Coronary artery (tissue), 2 donors: ENCODE measurements around the gene FAM78B.
A peak's percentile ranks its signal among the peaks of the same experiment; 100 is the strongest.

Experiments used
- DNase-seq: peaks from one replicate; pipeline ENCODE4 v3.0.0-alpha.2; 2017; ENCODE audit warnings: low spot score
- H3K27ac ChIP-seq, 2 donors: fragments of 200-600 bp; sonication (generic); one replicate each; pipeline ENCODE4 v1.5.1; 2016 to 2019
- H3K4me3 ChIP-seq: fragments of 200-600 bp; sonication (generic); 2 replicates; pipeline ENCODE4 v1.5.1; 2016; ENCODE audit warnings: mild to moderate bottlenecking, moderate library complexity
- CTCF ChIP-seq: fragments of 200-600 bp; sonication (generic); IDR thresholded peaks from one replicate; pipeline ENCODE4 v1.5.1; 2019; ENCODE audit warnings: antibody characterized with exemption

Gene FAM78B

DNA sequence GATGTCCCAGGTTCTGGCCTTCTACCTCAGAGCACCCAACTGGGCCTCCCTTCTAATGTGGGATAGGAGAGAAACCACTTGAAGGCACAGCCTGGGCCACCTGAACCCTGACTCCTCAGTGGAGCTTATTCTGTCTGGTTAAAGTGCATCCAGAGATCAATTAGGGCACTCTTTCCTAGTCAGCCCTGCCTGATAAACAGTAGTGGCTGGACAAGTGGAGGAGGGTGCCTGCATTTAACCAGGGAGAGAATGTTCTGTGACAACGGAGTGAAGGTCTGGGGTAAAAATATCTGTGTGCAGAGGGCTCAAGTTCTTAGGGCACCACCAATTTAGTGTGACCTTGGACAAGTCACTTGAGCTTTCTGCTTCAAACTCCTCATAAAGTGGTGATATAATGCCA is 101.8 kb downstream of the FAM78B start:
- DNase-seq, result no peak
- no peak overlapping the region for H3K27ac ChIP-seq
- no peak for TF ChIP-seq CTCF
- no peak overlapping the region for H3K4me3 ChIP-seq

GRCh38 chr1:166064313-166064926 is 102.4 kb downstream of the FAM78B start:
- peak overlapping the region in 1 of 2 donors; percentile 30 for H3K27ac ChIP-seq
- H3K4me3 ChIP-seq, result no peak overlapping the region
- DNase-seq, result no peak
- no peak for TF ChIP-seq CTCF

- H3K27ac ChIP-seq, result peak overlapping the region; percentile 16 to 30
- no peak for TF ChIP-seq CTCF
- DNase-seq, result no peak
- H3K4me3 ChIP-seq, result no peak overlapping the region
Measured at GRCh38 chr1:166063701-166064100, 103.1 kb downstream of the FAM78B start.

DNA sequence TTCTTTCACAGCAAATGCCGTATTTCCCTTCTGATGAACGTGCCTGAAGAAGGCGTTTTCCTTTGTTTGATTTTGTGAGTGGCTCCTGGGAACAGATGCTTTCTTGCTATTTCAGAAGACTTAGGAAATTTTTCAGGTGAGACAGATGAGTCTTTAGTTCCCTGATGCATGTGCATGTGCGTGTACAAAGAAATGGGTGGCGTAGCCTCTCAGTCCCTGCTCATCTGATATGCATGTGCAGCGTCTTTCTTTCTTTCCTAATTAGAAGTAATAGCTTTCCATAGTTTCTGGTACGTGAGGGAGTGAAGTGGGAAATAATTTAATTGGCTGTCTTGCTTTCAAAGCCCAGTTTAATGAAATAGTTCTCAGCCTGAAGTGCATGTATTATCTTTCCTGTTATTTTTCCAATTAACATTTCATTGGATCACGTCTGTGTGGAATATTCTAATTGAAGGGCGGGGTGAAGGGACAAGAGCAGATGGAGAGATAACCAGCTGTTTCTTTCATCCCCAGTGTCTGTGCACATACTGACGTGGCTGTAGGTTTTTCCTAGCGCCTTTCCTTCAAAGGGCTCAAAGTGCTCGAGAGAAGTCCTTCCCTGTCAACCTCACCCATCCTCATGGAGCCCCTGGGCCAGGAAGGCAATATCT is 104.3 kb downstream of the FAM78B start:
- no peak for TF ChIP-seq CTCF
- DNase-seq, result no peak
- Histone ChIP-seq H3K27ac (no peak overlapping the region), H3K4me3 (no peak overlapping the region)

DNA sequence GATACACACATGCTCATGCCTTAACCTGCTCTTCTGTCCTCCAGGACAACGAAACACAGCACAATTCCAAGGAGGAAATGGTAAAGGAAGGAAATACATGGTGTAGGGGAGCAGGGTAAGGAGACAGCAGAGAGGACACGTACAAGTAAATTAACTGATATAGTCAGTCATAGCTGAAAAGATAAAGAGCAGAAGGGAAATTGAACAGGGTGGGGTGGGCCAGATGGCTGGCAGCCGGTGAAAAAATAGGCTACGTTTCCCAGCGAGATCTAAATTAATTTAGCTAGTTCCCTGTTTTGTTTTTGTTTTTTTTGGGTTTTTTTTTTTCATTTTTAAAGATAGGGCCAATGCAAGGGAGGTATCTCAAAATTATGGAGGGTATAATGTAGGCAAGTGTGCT is 109.2 kb downstream of the FAM78B start:
- TF ChIP-seq CTCF, result no peak
- H3K27ac ChIP-seq, result no peak overlapping the region
- H3K4me3 ChIP-seq, result no peak overlapping the region
- DNase-seq, result no peak

DNA sequence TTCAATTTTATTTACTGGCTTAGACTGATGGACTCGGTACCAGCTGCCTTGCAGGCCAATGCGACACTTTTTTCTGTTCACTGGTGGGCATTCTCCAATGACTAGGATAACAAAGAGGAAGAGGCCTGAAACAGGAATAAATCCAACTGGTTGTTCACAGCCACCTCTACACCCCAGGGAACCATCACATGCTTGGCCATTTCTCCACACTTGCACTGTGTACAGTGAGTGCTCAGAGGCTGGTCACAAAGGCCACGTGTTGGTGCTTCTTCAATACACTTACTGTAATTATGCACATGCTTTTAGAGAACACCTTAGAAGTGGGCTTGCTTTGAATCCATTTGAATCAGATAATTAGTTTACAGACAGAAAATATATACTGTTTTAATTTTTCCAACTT is 113.4 kb downstream of the FAM78B start:
- no peak overlapping the region for H3K27ac ChIP-seq
- TF ChIP-seq CTCF, result no peak
- no peak for DNase-seq
- no peak overlapping the region for H3K4me3 ChIP-seq
